Liver (tissue), 9 donors: ENCODE measurements around the gene UNKL. TPM values are rescaled to one million over a fixed set of nuclear protein-coding genes. Genes with fewer than 3 reads are reported as not detected.

Experiments used
- DNase-seq: peaks from one replicate; pipeline ENCODE4 v3.0.0-alpha.2; 2017; ENCODE audit warnings: low spot score
- H3K27ac ChIP-seq, 2 donors: one replicate each; pipeline ENCODE4 v1.7.0; 2013; ENCODE audit warnings: inconsistent platforms in 2 of 2, low read length in 2 of 2, control low read depth in 1 of 2, low read depth in 1 of 2, mild to moderate bottlenecking in 1 of 2
- H3K27me3 ChIP-seq, 4 donors: one replicate each; pipeline versions ENCODE4 v1.6.1 to v1.7.0; 2013; ENCODE audit warnings: low read length in 3 of 4, inconsistent platforms in 1 of 4, mild to moderate bottlenecking in 1 of 4, moderate library complexity in 1 of 4; ENCODE audit not compliant: control insufficient read depth in 4 of 4, insufficient read depth in 4 of 4
- H3K36me3 ChIP-seq, 4 donors: one replicate each; pipeline versions ENCODE4 v1.6.1 to v1.7.0; 2013; ENCODE audit warnings: low read length in 3 of 4, mild to moderate bottlenecking in 3 of 4, low read depth in 1 of 4, moderate library complexity in 1 of 4; ENCODE audit not compliant: control insufficient read depth in 4 of 4, insufficient read depth in 3 of 4
- H3K4me1 ChIP-seq, 4 donors: one replicate each; pipeline versions ENCODE4 v1.6.1 to v1.7.0; 2013; ENCODE audit warnings: low read length in 3 of 4, mild to moderate bottlenecking in 3 of 4, moderate library complexity in 1 of 4; ENCODE audit not compliant: control insufficient read depth in 4 of 4, insufficient read depth in 4 of 4
- H3K4me3 ChIP-seq, 3 donors: one replicate each; pipeline versions ENCODE4 v1.6.1 to v1.7.0; 2013; ENCODE audit warnings: low read length in 3 of 3, control low read depth in 1 of 3, low read depth in 1 of 3, mild to moderate bottlenecking in 1 of 3
- H3K9ac ChIP-seq, 2 donors: one replicate each; pipeline ENCODE4 v1.7.0; 2013; ENCODE audit warnings: low read length in 2 of 2, mild to moderate bottlenecking in 2 of 2, moderate library complexity in 2 of 2, control low read depth in 1 of 2, low read depth in 1 of 2
- H3K9me3 ChIP-seq, 4 donors: one replicate each; pipeline versions ENCODE4 v1.6.1 to v1.7.0; 2013; ENCODE audit warnings: low read length in 3 of 4; ENCODE audit not compliant: control insufficient read depth in 4 of 4
- ATF3 ChIP-seq: IDR thresholded peaks from 2 replicates; pipeline ENCODE4 v1.6.1; 2016; ENCODE audit warnings: antibody characterized with exemption
- EGR1 ChIP-seq, 2 donors: IDR thresholded peaks; 2 replicates each; pipeline ENCODE4 v1.6.1; 2016 to 2018; ENCODE audit warnings: antibody characterized with exemption in 2 of 2, low read depth in 2 of 2
- FOXA1 ChIP-seq: IDR thresholded peaks from 2 replicates; pipeline ENCODE4 v1.6.1; 2016; ENCODE audit warnings: antibody characterized with exemption
- FOXA2 ChIP-seq: IDR thresholded peaks from 2 replicates; pipeline ENCODE4 v1.6.1; 2016; ENCODE audit warnings: antibody characterized with exemption
- GABPA ChIP-seq, 2 donors: IDR thresholded peaks in 1 of 2; conservative IDR thresholded peaks in 1 of 2; 2 replicates each; pipeline ENCODE4 v1.6.1; 2016; ENCODE audit warnings: antibody characterized with exemption in 2 of 2, mild to moderate bottlenecking in 1 of 2, moderate library complexity in 1 of 2
- HNF4A ChIP-seq, 2 donors: conservative IDR thresholded peaks; 2 replicates each; pipeline ENCODE4 v1.6.1; 2016; ENCODE audit warnings: antibody characterized with exemption in 2 of 2, mild to moderate bottlenecking in 2 of 2
- HNF4G ChIP-seq: IDR thresholded peaks from 2 replicates; pipeline ENCODE4 v1.6.1; 2016; ENCODE audit warnings: antibody characterized with exemption
- JUND ChIP-seq, 2 donors: IDR thresholded peaks; 2 replicates each; pipeline ENCODE4 v1.6.1; 2016; ENCODE audit warnings: antibody characterized with exemption in 2 of 2
- NR2F2 ChIP-seq: IDR thresholded peaks from 2 replicates; pipeline ENCODE4 v1.6.1; 2016; ENCODE audit warnings: antibody characterized with exemption
- RAD21 ChIP-seq, 2 donors: IDR thresholded peaks; 2 replicates each; pipeline ENCODE4 v1.6.1; 2016; ENCODE audit warnings: antibody characterized with exemption in 2 of 2, mild to moderate bottlenecking in 2 of 2
- RXRA ChIP-seq, 2 donors: IDR thresholded peaks; 2 replicates each; pipeline ENCODE4 v1.6.1; 2017 to 2018; ENCODE audit warnings: antibody characterized with exemption in 2 of 2, mild to moderate bottlenecking in 1 of 2
- SP1 ChIP-seq: IDR thresholded peaks from 2 replicates; pipeline ENCODE4 v1.6.1; 2018; ENCODE audit warnings: antibody characterized with exemption, mild to moderate bottlenecking
- TAF1 ChIP-seq: conservative IDR thresholded peaks from 2 replicates; pipeline ENCODE4 v1.6.1; 2016; ENCODE audit warnings: antibody characterized with exemption, mild to moderate bottlenecking
- YY1 ChIP-seq: IDR thresholded peaks from 2 replicates; pipeline ENCODE4 v1.6.1; 2016; ENCODE audit warnings: antibody characterized with exemption, mild to moderate bottlenecking
- WGBS: extraction: QIAGEN DNeasy Blood & Tissue Kit; methylation state at CpG from one replicate; pipeline ENCODE4 v1.1.7; 2013; 5-methylcytosine and 5-hydroxymethylcytosine counted together
- polyA plus RNA-seq, 2 donors: library from polyadenylated mRNA; stranded (reverse) in 1 of 2; unstranded in 1 of 2; fragments of 200-250 nt in 1 of 2; fragments of >200 nt in 1 of 2; fragmentation: Nextera tagmentation in 1 of 2; extraction: Ambion mirVana in 1 of 2; gene quantifications; one replicate each; pipeline versions ENCODE4 v1.2.1 to v1.2.3, GENCODE V29; 2013 to 2015
- total RNA-seq, 2 donors: library from RNA; depleted of rRNA; stranded (reverse); fragments of >200 nt; gene quantifications; one replicate each; pipeline ENCODE4 v1.2.3, GENCODE V29; 2014
- TF ChIP-seq, protein P1 (sequence below): IDR thresholded peaks from 2 replicates; pipeline ENCODE4 v1.6.1; 2016; ENCODE audit warnings: antibody characterized with exemption
- TF ChIP-seq, protein P2 (sequence below): fragments of 150-350 bp; IDR thresholded peaks from 2 replicates; pipeline ENCODE4 v1.5.1; 2017; ENCODE audit warnings: improper control_type of control experiment, low read depth, low read length; ENCODE audit not compliant: missing input control
- TF ChIP-seq, protein P3 (sequence below): IDR thresholded peaks from 2 replicates; pipeline ENCODE4 v1.6.1; 2016; ENCODE audit warnings: antibody characterized with exemption, mild to moderate bottlenecking
- TF ChIP-seq, protein P4 (sequence below): IDR thresholded peaks from 2 replicates; pipeline ENCODE4 v1.6.1; 2016; ENCODE audit warnings: antibody characterized with exemption
- donor health status: healthy.
- donor health status: healthy.
- donor health status: healthy.
- donor health status: healthy.
- donor health status: healthy.

Gene UNKL
- total and polyA plus RNA-seq, 4 donors, result 3.5 to 14.7 (median 6.6) TPM

DNA sequence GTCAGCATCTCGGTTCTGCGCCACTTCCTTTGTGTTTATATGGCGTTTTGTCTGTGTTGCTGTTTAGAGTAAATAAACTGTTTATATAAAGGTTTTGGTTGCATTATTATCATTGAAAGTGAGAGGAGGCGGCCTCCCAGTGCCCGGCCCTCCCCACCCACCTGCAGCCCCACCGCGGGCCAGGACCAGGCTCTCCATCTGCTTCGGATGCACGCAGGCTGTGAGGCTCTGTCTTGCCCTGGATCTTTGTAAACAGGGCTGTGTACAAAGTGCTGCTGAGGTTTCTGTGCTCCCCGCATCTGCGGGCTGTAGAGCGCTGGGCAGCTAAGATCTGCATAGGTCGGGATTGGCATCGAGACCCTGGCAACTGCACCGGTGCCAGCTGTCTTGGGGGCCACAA lies 89.2 kb downstream of the UNKL start:
- TF ChIP-seq JUND (IDR thresholded peaks at IDR 0.05), result no peak
- TF ChIP-seq RXRA (IDR thresholded peaks at IDR 0.05), result no peak
- TF ChIP-seq YY1, result no peak
- TF ChIP-seq GABPA (IDR thresholded peaks at IDR 0.05 in 1 of 2, conservative IDR thresholded peaks at IDR 0.05 in 1 of 2), result no peak
- TF ChIP-seq ATF3, result no peak
- TF ChIP-seq SP1, result no peak
- no peak for TF ChIP-seq HNF4A (conservative IDR thresholded peaks at IDR 0.05)
- TF ChIP-seq, protein P1, sequence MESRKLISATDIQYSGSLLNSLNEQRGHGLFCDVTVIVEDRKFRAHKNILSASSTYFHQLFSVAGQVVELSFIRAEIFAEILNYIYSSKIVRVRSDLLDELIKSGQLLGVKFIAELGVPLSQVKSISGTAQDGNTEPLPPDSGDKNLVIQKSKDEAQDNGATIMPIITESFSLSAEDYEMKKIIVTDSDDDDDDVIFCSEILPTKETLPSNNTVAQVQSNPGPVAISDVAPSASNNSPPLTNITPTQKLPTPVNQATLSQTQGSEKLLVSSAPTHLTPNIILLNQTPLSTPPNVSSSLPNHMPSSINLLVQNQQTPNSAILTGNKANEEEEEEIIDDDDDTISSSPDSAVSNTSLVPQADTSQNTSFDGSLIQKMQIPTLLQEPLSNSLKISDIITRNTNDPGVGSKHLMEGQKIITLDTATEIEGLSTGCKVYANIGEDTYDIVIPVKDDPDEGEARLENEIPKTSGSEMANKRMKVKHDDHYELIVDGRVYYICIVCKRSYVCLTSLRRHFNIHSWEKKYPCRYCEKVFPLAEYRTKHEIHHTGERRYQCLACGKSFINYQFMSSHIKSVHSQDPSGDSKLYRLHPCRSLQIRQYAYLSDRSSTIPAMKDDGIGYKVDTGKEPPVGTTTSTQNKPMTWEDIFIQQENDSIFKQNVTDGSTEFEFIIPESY, result no peak
- TF ChIP-seq FOXA2, result no peak
- TF ChIP-seq FOXA1, result no peak
- TF ChIP-seq NR2F2, result no peak
- no peak for TF ChIP-seq EGR1 (IDR thresholded peaks at IDR 0.05; ENCODE audit: low read depth in 2 of 2)
- Histone ChIP-seq H3K27ac (no peak overlapping the region), H3K9me3 (no peaks in the 10 kb centered on the region), H3K9ac (no peak overlapping the region), H3K27me3 (no peaks in the 10 kb centered on the region), H3K4me3 (no peak overlapping the region), H3K4me1 (no peaks in the 10 kb centered on the region), H3K36me3 (peaks cover 4 to 41% (median 15%) of the 10 kb centered on the region in 4 donors)
- WGBS, result 90% methylated on average over 15 of the region's 15 CpGs
- DNase-seq, result no peak

DNA sequence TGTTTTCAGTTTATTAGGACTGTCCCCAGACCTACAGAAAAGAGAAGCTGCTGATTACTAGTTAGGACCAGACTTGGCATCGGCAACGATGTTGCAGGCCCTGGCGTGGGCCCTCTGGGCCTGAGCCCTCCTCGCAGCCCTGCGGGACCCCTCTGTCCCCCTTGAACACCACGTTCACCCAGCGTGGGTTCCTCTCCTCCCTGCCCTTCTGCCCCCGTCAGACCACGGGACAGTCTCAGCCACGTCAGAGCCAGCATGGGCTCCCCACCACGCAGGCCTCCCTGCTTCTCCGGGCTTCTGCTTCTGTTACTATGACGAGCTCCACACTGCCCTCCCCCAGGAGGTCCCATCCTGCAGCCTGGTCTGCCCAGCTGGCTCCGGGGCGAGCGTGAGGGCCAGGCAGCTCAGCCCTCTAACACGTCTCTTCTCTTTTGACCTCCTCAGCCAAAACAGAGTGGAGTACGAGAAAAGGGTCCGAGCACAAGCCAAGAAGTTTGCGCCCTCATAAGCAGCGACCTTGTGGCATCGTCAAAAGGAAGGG lies 90.1 kb downstream of the UNKL start:
- no peak for DNase-seq
- H3K27ac ChIP-seq, result no peak overlapping the region

More for the DNA sequence above, 90.1 kb downstream of the UNKL start:
- H3K4me1 ChIP-seq, result no peaks in the 10 kb centered on the region
- H3K4me3 ChIP-seq, result no peak overlapping the region
- TF ChIP-seq HNF4A (conservative IDR thresholded peaks at IDR 0.05), result no peak
- no peak for TF ChIP-seq JUND (IDR thresholded peaks at IDR 0.05)
- TF ChIP-seq SP1, result no peak
- no peak for TF ChIP-seq HNF4G
- no peak for TF ChIP-seq FOXA2
- no peak for TF ChIP-seq EGR1 (IDR thresholded peaks at IDR 0.05; ENCODE audit: low read depth in 2 of 2)
- no peak for TF ChIP-seq YY1
- TF ChIP-seq, protein P1, result no peak
- TF ChIP-seq, protein P2, sequence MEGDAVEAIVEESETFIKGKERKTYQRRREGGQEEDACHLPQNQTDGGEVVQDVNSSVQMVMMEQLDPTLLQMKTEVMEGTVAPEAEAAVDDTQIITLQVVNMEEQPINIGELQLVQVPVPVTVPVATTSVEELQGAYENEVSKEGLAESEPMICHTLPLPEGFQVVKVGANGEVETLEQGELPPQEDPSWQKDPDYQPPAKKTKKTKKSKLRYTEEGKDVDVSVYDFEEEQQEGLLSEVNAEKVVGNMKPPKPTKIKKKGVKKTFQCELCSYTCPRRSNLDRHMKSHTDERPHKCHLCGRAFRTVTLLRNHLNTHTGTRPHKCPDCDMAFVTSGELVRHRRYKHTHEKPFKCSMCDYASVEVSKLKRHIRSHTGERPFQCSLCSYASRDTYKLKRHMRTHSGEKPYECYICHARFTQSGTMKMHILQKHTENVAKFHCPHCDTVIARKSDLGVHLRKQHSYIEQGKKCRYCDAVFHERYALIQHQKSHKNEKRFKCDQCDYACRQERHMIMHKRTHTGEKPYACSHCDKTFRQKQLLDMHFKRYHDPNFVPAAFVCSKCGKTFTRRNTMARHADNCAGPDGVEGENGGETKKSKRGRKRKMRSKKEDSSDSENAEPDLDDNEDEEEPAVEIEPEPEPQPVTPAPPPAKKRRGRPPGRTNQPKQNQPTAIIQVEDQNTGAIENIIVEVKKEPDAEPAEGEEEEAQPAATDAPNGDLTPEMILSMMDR, result no peak
- TF ChIP-seq, protein P3, sequence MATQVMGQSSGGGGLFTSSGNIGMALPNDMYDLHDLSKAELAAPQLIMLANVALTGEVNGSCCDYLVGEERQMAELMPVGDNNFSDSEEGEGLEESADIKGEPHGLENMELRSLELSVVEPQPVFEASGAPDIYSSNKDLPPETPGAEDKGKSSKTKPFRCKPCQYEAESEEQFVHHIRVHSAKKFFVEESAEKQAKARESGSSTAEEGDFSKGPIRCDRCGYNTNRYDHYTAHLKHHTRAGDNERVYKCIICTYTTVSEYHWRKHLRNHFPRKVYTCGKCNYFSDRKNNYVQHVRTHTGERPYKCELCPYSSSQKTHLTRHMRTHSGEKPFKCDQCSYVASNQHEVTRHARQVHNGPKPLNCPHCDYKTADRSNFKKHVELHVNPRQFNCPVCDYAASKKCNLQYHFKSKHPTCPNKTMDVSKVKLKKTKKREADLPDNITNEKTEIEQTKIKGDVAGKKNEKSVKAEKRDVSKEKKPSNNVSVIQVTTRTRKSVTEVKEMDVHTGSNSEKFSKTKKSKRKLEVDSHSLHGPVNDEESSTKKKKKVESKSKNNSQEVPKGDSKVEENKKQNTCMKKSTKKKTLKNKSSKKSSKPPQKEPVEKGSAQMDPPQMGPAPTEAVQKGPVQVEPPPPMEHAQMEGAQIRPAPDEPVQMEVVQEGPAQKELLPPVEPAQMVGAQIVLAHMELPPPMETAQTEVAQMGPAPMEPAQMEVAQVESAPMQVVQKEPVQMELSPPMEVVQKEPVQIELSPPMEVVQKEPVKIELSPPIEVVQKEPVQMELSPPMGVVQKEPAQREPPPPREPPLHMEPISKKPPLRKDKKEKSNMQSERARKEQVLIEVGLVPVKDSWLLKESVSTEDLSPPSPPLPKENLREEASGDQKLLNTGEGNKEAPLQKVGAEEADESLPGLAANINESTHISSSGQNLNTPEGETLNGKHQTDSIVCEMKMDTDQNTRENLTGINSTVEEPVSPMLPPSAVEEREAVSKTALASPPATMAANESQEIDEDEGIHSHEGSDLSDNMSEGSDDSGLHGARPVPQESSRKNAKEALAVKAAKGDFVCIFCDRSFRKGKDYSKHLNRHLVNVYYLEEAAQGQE, result no peak
- TF ChIP-seq, protein P4, sequence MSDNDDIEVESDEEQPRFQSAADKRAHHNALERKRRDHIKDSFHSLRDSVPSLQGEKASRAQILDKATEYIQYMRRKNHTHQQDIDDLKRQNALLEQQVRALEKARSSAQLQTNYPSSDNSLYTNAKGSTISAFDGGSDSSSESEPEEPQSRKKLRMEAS, result no peak
- TF ChIP-seq FOXA1, result no peak
- no peak for TF ChIP-seq GABPA (IDR thresholded peaks at IDR 0.05 in 1 of 2, conservative IDR thresholded peaks at IDR 0.05 in 1 of 2)
- no peak for TF ChIP-seq TAF1
- TF ChIP-seq RAD21 (IDR thresholded peaks at IDR 0.05), result no peak
- TF ChIP-seq NR2F2, result no peak
- no peak for TF ChIP-seq RXRA (IDR thresholded peaks at IDR 0.05)
- TF ChIP-seq ATF3, result no peak
- peaks cover 14 to 50% (median 22%) of the 10 kb centered on the region in 4 donors for H3K36me3 ChIP-seq
- H3K27me3 ChIP-seq, result no peaks in the 10 kb centered on the region
- no peaks in the 10 kb centered on the region for H3K9me3 ChIP-seq
- WGBS, result 91% methylated on average over 22 of the region's 22 CpGs
- H3K9ac ChIP-seq, result no peak overlapping the region
